Measurements from ENCODE around the gene CHRNE.
A peak's percentile ranks its signal among the peaks of the same experiment; 100 is the strongest.

CHRNE gene

DNA sequence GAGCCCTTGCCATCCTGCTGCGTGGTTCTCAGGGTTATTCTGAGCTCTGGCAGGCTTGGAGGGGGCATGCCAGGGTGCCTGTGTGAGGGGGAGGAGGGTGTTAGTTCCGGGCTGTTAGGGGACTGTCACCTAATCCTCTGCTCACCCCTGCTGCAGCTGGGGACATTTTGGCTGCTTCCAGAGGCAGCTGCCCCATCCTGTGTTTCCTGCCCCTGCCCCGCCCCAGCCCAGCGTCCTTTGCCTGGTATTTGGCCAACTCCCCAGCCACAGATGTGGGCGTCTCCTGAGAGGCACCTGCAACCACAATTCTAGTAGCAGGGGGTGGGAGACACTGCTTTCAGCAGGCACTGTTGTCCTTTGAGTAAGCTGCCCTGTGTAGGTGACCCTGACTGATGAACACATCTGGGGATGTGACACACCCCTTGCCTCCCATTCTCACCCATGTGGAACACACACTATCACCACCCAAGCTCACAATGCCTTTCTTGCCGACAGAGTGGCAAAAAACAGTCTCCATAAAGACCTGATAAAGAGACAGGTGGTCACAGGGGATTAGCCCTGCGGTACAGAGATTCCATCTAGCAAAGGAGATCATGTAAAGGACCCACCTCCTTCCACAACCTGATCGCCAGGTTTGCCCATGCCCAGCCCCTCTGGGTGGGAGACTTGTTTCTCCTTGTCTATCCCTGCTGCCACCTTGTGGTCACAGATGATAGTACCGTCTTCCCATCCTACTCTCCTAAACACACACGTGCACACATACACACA is at the start of gene CHRNE:
CHRNE (minus strand) TSS at position 48 of the 768 bp plus-strand sequence; CDS start at position 13, 35 bp downstream.
- DNase-seq: peak; percentile 90 to 92

DNA sequence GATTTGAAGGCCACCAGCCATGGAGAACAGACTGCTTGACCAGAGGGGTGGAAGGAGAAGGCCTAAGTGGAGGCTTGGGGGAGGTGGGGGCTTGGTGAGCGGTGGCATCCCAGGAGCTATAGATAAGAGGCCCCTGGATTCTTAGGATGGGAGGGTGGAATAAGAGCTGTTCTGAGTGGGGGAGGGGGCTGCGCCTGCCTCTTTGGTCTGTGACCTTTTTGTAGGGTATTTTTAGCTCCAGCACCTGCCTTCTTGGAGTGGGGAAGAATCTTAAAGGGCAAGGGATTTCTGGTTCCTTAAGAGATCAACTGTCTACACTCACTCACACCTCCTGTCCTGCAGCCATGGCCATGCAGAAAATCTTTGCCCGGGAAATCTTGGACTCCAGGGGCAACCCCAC is 48.6 kb upstream of the CHRNE start:
- peak in 1 of 2 experiments; percentile 15 for DNase-seq

- peak; percentile 75 to 85 for DNase-seq
Measured at GRCh38 chr17:4950746-4951204, 47.9 kb upstream of the CHRNE start, which contains the start of gene ENO3. TSS of gene ENO3 (plus strand) at chr17:4951119. CDS start at chr17:4951830, 711 bp downstream.

DNA sequence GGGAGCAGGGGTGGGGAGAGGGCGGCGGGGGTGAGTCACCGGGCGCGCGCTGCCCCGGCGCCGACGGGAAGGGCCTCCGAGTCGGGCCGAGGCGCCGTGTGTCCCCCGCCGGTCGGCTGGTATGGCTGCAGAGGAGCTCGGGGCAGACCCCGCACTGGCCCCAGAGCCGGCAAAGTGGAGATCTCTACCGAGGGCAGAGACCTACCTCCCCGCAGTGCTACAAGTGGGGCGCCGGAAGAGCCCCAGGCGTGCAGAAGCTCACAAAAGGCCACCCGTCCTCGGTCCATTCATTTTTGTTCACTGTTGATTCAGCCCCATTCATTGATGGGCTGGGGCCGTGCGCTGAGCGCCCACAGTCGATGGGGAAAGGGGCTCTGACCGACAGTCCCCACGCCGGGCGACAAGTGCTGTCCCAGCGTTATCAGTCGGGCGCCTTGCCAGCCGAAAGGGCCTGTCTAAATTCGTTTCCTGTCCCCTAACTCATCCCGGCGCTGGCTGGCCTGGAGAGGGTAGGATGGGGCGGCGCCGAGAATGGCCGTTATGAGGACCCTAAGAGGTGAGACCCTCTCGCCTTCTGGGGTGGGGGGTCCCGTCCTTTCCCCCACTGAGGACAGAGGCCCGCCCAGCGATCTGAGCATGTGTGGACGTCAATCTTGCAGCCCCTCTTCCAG is 47.3 kb upstream of the CHRNE start:
- DNase-seq: peak in 1 of 2 experiments; percentile 41

DNA sequence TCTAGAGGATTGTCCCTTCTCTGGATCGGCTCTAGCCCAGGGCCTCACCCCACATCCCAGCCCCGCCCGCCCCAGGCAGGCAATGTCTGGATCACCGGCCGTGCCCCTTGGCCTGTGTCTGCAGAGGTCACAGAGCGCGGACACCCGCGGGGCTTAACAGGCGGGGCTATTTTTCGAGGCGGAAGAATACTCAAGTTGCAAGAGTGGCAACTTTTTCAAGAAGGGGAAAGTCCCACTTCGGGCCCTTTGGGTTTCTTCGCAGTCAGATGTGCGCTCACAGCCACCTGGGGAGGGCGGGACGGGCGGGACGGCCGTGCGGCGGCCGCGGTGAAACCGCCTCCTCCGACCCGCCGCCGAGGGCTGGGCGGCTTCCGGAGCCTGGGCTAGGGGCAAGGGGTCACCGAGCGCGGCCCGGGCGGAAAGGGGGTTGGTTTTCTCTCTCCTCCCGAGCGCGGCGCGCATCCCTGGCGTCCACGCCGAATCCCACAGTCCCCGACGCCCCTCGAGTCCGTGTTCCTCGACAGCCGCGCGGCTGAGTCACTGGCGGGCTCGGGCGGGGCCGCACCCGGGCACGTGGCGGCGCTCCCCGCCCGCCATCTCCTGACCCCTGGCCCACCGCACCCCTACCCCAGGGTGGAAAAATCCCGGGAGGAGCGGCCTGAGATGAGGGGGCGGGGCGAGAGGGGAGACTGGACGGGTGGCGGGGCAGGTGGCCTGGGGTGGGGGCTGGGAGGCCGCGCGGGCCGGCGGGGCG is 46.6 kb upstream of the CHRNE start:
- DNase-seq: peak; percentile 74 to 86

DNA sequence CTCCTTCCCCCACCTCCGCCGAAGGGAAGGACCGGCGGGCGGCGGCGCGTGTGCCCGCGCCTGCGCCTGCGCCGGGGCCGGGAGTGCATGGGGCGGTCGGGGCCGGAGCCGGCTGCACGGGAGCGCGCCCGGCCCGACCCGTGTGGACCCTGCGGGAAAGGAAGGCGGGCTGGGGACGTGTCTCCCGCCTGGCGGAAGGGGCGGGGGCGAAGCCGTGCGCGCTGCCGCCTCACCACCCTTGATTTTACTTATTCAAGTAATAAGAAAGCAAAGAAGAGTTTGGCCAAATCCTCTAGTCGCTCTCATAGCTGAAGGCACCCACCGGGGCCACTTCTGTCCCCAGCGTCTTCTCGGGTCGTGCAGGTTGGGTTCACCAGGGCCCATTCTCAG is 46.0 kb upstream of the CHRNE start:
- peak; percentile 88 to 90 for DNase-seq

DNA sequence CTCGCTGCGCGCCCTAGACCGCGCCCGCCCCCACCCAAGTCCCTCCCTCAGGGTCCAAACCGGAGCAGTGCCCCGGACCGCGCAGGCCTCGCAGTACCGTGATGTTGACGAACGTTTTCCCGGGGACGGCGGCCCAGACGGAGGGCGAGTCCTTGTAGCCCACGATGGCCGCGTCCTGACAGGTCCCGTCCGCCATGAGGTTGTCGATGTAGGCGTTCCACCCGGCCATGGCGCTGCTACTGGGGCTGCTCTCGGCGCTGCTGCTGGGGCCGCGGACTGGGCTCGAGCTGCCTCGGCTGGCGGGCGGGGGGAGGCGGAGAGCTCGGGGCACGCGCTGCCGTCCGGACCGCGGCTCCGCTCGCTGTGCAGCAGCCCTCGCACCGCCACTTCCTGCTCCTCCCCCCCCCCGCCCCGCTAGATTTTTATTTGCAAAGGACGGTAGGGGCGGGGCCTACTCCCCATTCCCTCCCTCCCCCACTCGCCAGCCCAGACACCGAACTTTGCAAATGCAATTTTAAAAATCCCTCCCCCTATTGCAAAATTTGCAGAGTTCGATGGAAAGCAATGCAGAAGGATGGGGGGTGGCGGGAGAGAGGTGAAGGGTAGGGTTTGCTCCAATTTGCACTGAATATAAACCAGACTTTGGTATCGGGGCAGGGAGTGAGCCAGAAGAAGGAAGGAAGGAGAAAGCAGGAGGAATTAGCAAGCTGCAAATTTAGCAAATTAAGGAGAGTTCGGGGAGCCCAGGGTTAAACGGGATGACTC is 45.5 kb upstream of the CHRNE start, which contains the start of gene PFN1:
PFN1 (minus strand) TSS at position 365 of the 765 bp plus-strand sequence; CDS start at position 229, 136 bp downstream.
- peak; percentile 83 to 86 for DNase-seq

- DNase-seq: peak; percentile 26 to 47
Measured at GRCh38 chr17:4947411-4948165, 44.7 kb upstream of the CHRNE start.

- DNase-seq: no peak
Measured at GRCh38 chr17:4947010-4947410, 44.1 kb upstream of the CHRNE start.

- no peak for DNase-seq
Measured at GRCh38 chr17:4946312-4946976, 43.5 kb upstream of the CHRNE start.

GRCh38 chr17:4945944-4946280 is 43.0 kb upstream of the CHRNE start:
- DNase-seq: no peak

DNA sequence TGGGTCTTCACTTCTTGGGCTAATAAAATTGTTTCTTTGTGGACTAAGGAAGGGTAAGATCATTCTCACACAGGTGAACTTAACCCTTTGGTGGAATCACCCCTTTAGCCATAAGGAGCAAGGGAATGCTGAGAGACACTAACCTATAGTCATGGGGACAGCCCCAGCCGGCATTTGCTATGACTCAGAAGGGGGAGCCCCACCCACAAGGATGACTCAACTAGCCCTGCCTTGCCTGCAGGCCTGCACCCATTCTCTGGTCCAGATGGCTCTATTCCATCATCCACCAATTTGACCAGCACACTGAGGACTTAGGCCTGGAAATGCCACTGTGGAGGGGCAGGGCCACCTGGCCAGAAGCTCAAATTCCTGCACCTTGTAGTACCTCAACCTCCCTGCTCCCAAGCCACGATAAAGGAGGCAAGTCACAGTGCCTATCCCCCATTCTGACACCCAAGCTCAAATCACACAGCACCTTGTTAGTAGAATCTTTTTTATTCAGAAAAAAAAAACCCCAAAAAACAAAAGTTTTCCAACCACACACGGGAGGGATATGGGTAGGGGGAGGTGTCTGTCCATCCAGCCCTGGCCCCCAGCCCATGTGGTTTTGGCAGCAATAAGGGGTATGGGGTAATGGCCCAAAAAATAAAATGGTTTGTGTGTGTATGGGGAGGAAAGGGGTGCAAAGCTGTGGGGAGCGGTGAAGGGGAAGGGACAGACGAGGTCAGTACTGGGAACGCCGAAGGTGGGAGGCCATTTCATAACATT is 42.5 kb upstream of the CHRNE start:
- peak in 1 of 2 experiments; percentile 38 for DNase-seq

GRCh38 chr17:4944554-4945175 is 41.8 kb upstream of the CHRNE start:
- DNase-seq: no peak

- DNase-seq: no peak
Measured at GRCh38 chr17:4944163-4944553, 41.3 kb upstream of the CHRNE start.

- DNase-seq: no peak
Measured at GRCh38 chr17:4942760-4943508, 40.0 kb upstream of the CHRNE start.

DNA sequence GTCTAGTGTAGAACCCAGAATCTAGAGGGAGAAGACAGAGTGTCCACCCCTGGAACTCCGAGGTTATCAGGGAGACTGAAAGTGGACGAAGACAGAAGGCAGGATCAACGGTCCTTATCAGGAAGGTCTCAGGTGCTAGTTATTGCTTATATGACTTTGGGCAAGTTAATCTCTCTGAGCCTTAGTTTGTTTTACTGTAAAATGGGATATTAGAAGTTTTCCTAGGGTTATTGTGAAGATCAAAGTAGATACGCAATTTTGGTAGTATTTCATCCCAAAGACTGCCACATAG is 38.4 kb upstream of the CHRNE start:
- no peak for DNase-seq

- DNase-seq: peak; percentile 90 to 95
Measured at GRCh38 chr17:4940555-4941318, 37.8 kb upstream of the CHRNE start.

DNA sequence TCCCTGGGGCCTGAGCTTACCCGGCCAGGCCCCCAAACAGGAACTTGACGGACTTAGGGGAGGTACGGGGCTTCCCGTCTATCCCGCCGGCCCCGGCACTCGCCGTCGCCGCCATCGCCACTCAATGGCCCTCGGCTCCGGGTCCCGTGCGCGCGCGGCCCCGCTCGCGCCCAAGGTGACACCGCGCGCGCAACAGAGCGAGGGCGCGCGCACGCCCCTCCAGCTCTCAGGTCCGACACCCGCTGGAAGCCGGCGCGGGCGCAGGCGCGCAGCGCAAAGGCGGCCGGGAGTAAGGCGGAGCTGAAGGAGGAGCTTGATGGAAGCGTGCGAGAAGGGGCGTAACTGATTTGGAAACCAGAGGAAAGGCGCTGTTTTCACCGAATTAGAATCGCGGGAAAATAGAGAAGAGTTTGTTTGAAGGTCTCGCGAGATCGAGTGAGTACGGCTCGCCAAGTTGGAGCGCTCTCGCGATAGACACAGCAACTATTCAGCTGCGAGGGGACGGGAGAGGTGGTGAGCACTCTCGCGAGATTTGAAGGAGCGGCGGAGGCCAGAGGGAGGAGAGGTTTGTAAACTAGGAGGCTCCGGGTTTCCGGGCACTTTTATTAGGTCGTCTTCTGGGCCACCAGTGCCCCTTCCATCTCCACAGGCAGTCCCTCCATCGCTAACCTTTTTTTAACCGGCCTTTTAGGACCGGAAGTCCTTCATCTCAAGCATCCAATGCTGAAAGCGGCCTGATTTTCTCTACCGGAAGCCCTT is 37.1 kb upstream of the CHRNE start, which contains the start of the genes RNF167 and SLC25A11:
RNF167 (plus strand) TSS at position 473 of the 759 bp plus-strand sequence. CDS start 642 bp downstream, outside the sequence.
SLC25A11 (minus strand) TSS at position 251 of the 759 bp plus-strand sequence; CDS start at position 115, 136 bp downstream.
- peak; percentile 100 for DNase-seq

Measured in SHP77 (cell line).